Thoracic aorta (tissue), 2 donors: ENCODE results near the gene OMA1. TPM values are rescaled to one million over a fixed set of nuclear protein-coding genes. Genes with fewer than 3 reads are reported as not detected.

Source experiments
- ATAC-seq: fragments of 150-250 bp; one replicate; pipeline ENCODE4 v1.8.0; 2017; ENCODE audit warnings: low read depth; ENCODE audit not compliant: insufficient number of reproducible peaks, low FRiP score
- DNase-seq: peaks from one replicate; pipeline ENCODE4 v3.0.0-alpha.2; 2020; ENCODE audit warnings: low spot score
- H3K27ac ChIP-seq, 2 donors: fragments of 200-600 bp; sonication (generic); 1 replicate in 1 of 2; 2 replicates in 1 of 2; pipeline ENCODE4 v1.5.1; 2016; ENCODE audit warnings: mild to moderate bottlenecking in 2 of 2, moderate library complexity in 2 of 2
- H3K27me3 ChIP-seq: fragments of 200-600 bp; sonication (generic); replicated peaks from 2 replicates; pipeline ENCODE4 v1.6.0; 2016; ENCODE audit warnings: mild to moderate bottlenecking; ENCODE audit not compliant: insufficient read depth
- H3K36me3 ChIP-seq: fragments of 200-600 bp; sonication (generic); one replicate; pipeline ENCODE4 v1.5.1; 2016
- H3K4me1 ChIP-seq, 2 donors: fragments of 200-600 bp; sonication (generic); 1 replicate in 1 of 2; 2 replicates in 1 of 2; pipeline versions ENCODE4 v1.5.1 to v1.6.0; 2016; ENCODE audit warnings: low read depth in 2 of 2, mild to moderate bottlenecking in 1 of 2; ENCODE audit not compliant: control insufficient read depth in 1 of 2
- H3K4me3 ChIP-seq: fragments of 200-600 bp; sonication (generic); 2 replicates; pipeline ENCODE4 v1.5.1; 2016; ENCODE audit warnings: mild to moderate bottlenecking
- H3K9me3 ChIP-seq: fragments of 200-600 bp; sonication (generic); 2 replicates; pipeline ENCODE4 v1.5.1; 2016
- total RNA-seq, 2 donors: library from RNA; depleted of rRNA; stranded (reverse); fragments of >200 nt; gene quantifications; one replicate each; pipeline versions ENCODE4 v1.1.0 to v1.2.3, GENCODE V29; 2016
- TF ChIP-seq, protein P1 (sequence below): fragments of 200-600 bp; sonication (generic); IDR thresholded peaks from one replicate; pipeline ENCODE4 v1.5.1; 2019; ENCODE audit warnings: antibody characterized with exemption

Gene OMA1
- total RNA-seq, 2 donors from 2014 or later, result 20.4 to 42.4 TPM

DNA sequence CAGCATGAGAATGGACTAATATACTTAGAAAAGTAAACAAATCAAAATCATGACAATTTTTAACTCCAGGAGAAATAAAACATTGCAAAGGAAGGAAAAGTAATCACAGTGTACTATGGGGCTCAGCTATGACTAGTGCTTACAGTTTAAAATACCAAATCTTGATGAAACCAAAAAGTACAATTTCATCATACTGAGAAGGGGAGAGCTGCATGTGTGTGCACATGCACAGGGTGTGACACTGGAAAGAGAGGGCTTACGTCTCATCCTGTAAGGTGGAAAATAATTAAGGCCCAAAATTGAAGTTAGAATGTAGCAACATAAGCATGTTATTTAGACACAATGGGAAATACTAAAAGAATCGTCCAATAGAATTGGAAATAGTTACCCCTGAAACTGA is 64.6 kb downstream of the OMA1 start:
- Histone ChIP-seq H3K27ac (no peak overlapping the region), H3K27me3 (no peaks in the 10 kb centered on the region), H3K4me1 (no peaks in the 10 kb centered on the region), H3K9me3 (no peaks in the 10 kb centered on the region), H3K36me3 (peaks cover 5% of the 10 kb centered on the region), H3K4me3 (no peak overlapping the region)
- ATAC-seq, result no peak
- TF ChIP-seq, protein P1, sequence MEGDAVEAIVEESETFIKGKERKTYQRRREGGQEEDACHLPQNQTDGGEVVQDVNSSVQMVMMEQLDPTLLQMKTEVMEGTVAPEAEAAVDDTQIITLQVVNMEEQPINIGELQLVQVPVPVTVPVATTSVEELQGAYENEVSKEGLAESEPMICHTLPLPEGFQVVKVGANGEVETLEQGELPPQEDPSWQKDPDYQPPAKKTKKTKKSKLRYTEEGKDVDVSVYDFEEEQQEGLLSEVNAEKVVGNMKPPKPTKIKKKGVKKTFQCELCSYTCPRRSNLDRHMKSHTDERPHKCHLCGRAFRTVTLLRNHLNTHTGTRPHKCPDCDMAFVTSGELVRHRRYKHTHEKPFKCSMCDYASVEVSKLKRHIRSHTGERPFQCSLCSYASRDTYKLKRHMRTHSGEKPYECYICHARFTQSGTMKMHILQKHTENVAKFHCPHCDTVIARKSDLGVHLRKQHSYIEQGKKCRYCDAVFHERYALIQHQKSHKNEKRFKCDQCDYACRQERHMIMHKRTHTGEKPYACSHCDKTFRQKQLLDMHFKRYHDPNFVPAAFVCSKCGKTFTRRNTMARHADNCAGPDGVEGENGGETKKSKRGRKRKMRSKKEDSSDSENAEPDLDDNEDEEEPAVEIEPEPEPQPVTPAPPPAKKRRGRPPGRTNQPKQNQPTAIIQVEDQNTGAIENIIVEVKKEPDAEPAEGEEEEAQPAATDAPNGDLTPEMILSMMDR, result no peak
- DNase-seq, result no peak

DNA sequence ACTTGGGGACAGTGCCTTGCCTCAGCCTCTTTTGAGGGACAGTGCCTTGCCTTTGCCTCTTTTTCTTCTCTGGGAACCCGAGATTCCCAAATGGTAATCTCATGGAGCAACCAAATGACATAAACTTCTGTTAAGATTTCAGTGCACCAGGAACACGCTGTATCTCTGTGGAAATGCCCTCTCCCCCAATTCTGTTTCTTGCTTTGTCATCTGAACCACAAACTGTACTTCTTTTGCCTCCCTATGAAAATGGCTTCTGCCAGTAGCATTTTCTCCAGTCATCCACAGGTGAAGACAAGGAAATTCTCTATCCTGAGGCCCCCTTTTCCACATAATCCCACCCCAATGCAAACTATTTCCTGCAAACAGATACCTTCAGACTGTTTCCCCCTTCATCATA is 66.3 kb downstream of the OMA1 start:
- DNase-seq (no peak), ATAC-seq (no peak)
- H3K27ac ChIP-seq, result no peak overlapping the region
- H3K4me3 ChIP-seq, result no peak overlapping the region
- H3K4me1 ChIP-seq, result no peaks in the 10 kb centered on the region
- TF ChIP-seq, protein P1, result no peak
- H3K9me3 ChIP-seq, result no peaks in the 10 kb centered on the region
- H3K27me3 ChIP-seq, result no peaks in the 10 kb centered on the region
- peaks cover 5% of the 10 kb centered on the region for H3K36me3 ChIP-seq

DNA sequence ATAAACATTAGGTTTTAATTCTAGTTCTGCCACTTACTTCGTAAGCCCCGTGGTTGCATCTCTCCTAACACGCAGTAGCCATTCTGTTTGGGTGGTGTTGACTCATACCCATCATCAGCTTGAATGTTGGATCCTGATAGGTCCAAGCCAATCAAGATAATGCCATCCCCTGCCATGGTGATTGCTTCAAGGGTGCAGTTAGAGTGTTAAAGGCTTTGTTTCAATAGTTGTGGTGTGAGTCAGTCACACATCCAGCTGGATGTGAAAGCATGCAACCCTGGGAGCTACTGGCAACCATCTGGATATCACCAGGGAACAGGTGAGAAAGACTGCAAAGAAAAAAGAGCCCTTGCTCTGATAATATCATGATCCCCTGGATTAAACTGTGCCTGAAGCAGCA is 69.1 kb downstream of the OMA1 start:
- no peak overlapping the region for H3K4me3 ChIP-seq
- H3K27ac ChIP-seq, result no peak overlapping the region
- no peak for ATAC-seq
- H3K9me3 ChIP-seq, result no peaks in the 10 kb centered on the region
- DNase-seq, result no peak
- TF ChIP-seq, protein P1, result no peak
- H3K27me3 ChIP-seq, result no peaks in the 10 kb centered on the region
- peaks cover 5% of the 10 kb centered on the region for H3K36me3 ChIP-seq
- no peaks in the 10 kb centered on the region for H3K4me1 ChIP-seq

DNA sequence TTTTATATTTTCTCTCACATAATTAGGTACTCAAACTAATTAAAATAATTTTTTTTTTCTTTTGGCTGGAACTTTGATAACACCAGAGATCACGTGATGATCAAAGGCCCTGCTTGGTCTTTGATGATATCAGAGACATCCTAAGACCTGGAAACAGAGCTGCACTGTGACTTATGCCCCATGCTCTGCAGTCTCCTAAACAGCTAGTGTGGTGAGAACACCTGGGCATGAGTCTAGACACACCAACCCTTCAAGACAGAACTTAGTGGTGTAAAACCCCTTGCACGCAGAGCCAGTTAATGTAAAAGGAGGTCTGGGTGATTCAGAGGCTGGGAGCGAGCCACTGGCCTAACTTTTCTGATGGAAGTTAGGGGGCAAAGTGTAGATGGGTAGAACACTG is 70.3 kb downstream of the OMA1 start:
- no peak for ATAC-seq
- no peaks in the 10 kb centered on the region for H3K9me3 ChIP-seq
- TF ChIP-seq, protein P1, result no peak
- H3K27ac ChIP-seq, result no peak overlapping the region
- no peaks in the 10 kb centered on the region for H3K27me3 ChIP-seq
- no peaks in the 10 kb centered on the region for H3K4me1 ChIP-seq
- DNase-seq, result no peak
- H3K4me3 ChIP-seq, result no peak overlapping the region
- peaks cover 5% of the 10 kb centered on the region for H3K36me3 ChIP-seq

DNA sequence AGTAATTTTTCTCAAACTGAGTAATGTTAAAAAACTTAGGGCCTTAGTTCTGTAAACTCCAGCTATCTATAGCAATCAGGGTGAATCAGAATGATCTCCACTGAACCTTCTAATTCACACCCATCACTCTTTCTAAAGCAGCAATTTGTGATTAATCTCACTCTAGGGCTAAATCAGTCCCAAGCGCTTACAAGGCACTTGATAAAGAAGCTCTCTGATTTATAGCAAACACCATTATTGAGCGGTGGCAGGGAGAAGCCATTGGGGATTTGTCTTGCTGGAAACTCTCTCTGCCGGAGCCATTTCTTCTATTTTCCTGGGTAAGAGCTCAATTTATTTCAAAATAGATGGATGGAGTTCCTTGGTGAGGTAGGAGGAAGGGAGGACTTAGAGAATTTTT is 77.0 kb downstream of the OMA1 start:
- Histone ChIP-seq H3K4me1 (no peaks in the 10 kb centered on the region), H3K27me3 (no peaks in the 10 kb centered on the region), H3K4me3 (no peak overlapping the region), H3K9me3 (no peaks in the 10 kb centered on the region), H3K27ac (no peak overlapping the region), H3K36me3 (no peaks in the 10 kb centered on the region)
- TF ChIP-seq, protein P1, result no peak
- DNase-seq, result no peak
- no peak for ATAC-seq
